Measurements from ENCODE around the gene LMLN.

Gene LMLN

GRCh38 chr3:198088421-198088955, 128.5 kb downstream of the LMLN start:
- Histone ChIP-seq H3K4me2 (ENCODE audit: low read length) (no peak overlapping the region), H3K9me2 (replicated peaks; ENCODE audit: control insufficient read depth, low read length) (no peaks in the 10 kb centered on the region), H3K4me3 (ENCODE audit: low read length) (no peak overlapping the region), H3K27me3 (ENCODE audit: control insufficient read depth, low read length) (peaks cover 21% of the 10 kb centered on the region), H4K20me1 (ENCODE audit: control insufficient read depth, insufficient read depth, low read depth, low read length) (no peaks in the 10 kb centered on the region), H3K79me2 (ENCODE audit: control insufficient read depth, low read length) (no peaks in the 10 kb centered on the region), H3K4me1 (ENCODE audit: control insufficient read depth, low read length) (no peaks in the 10 kb centered on the region), H3K36me3 (ENCODE audit: control insufficient read depth, low read length) (no peaks in the 10 kb centered on the region), H3K9me3 (ENCODE audit: control insufficient read depth, insufficient read depth, low read length) (no peaks in the 10 kb centered on the region), H3F3A (ENCODE audit: control insufficient read depth, insufficient read depth) (0 out of 2 replicates have a peak, but pooled peaks cover 2% of the 10 kb centered on the region), H3K27ac (ENCODE audit: low read depth, low read length) (no peak overlapping the region)
- no peak for TF ChIP-seq EZH2phosphoT487 (IDR thresholded peaks at IDR 0.05; ENCODE audit: borderline replicate concordance, low read length)
- no peak for TF ChIP-seq CTCF (IDR thresholded peaks at IDR 0.05; ENCODE audit: low read depth, low read length, poor library complexity, severe bottlenecking)

- no peaks in the 10 kb centered on the region for H3K9me2 ChIP-seq (replicated peaks; ENCODE audit: control insufficient read depth, low read length)
- no peak for TF ChIP-seq EZH2phosphoT487 (IDR thresholded peaks at IDR 0.05; ENCODE audit: borderline replicate concordance, low read length)
- H3K9me3 ChIP-seq (ENCODE audit: control insufficient read depth, insufficient read depth, low read length), result peaks cover 3% of the 10 kb centered on the region; the same call in 1 of the 2 replicates
- peaks cover 13% of the 10 kb centered on the region for H3K27me3 ChIP-seq (ENCODE audit: control insufficient read depth, low read length)
- H3K4me3 ChIP-seq (ENCODE audit: low read length), result no peak overlapping the region
- H3K79me2 ChIP-seq (ENCODE audit: control insufficient read depth, low read length), result no peaks in the 10 kb centered on the region
- no peak overlapping the region for H3K4me2 ChIP-seq (ENCODE audit: low read length)
- H3K4me1 ChIP-seq (ENCODE audit: control insufficient read depth, low read length), result no peaks in the 10 kb centered on the region
- no peak overlapping the region for H3K27ac ChIP-seq (ENCODE audit: low read depth, low read length)
- H4K20me1 ChIP-seq (ENCODE audit: control insufficient read depth, insufficient read depth, low read depth, low read length), result no peaks in the 10 kb centered on the region
- H3K36me3 ChIP-seq (ENCODE audit: control insufficient read depth, low read length), result no peaks in the 10 kb centered on the region
- no peaks in the 10 kb centered on the region for H3F3A ChIP-seq (ENCODE audit: control insufficient read depth, insufficient read depth)
These were observed 130.8 kb downstream of the LMLN start for GRCh38 chr3:198090795-198091332.

GRCh38 chr3:198092276-198092675, 132.3 kb downstream of the LMLN start:
- Histone ChIP-seq H4K20me1 (ENCODE audit: control insufficient read depth, insufficient read depth, low read depth, low read length) (no peaks in the 10 kb centered on the region), H3K4me2 (ENCODE audit: low read length) (no peak overlapping the region), H3K27ac (ENCODE audit: low read depth, low read length) (no peak overlapping the region), H3K9me2 (replicated peaks; ENCODE audit: control insufficient read depth, low read length) (no peaks in the 10 kb centered on the region), H3K4me3 (ENCODE audit: low read length) (no peak overlapping the region), H3K79me2 (ENCODE audit: control insufficient read depth, low read length) (no peaks in the 10 kb centered on the region), H3K4me1 (ENCODE audit: control insufficient read depth, low read length) (no peaks in the 10 kb centered on the region), H3K9me3 (ENCODE audit: control insufficient read depth, insufficient read depth, low read length) (peaks cover 6% of the 10 kb centered on the region), H3F3A (ENCODE audit: control insufficient read depth, insufficient read depth) (no peaks in the 10 kb centered on the region), H3K27me3 (ENCODE audit: control insufficient read depth, low read length) (peaks cover 9% of the 10 kb centered on the region), H3K36me3 (ENCODE audit: control insufficient read depth, low read length) (no peaks in the 10 kb centered on the region)
- no peak for TF ChIP-seq CTCF (IDR thresholded peaks at IDR 0.05; ENCODE audit: low read depth, low read length, poor library complexity, severe bottlenecking)

- H3K4me2 ChIP-seq (ENCODE audit: low read length), result no peak overlapping the region
- no peaks in the 10 kb centered on the region for H3K9me2 ChIP-seq (replicated peaks; ENCODE audit: control insufficient read depth, low read length)
- H3K4me1 ChIP-seq (ENCODE audit: control insufficient read depth, low read length), result peaks cover 2% of the 10 kb centered on the region
- TF ChIP-seq CTCF (IDR thresholded peaks at IDR 0.05; ENCODE audit: low read depth, low read length, poor library complexity, severe bottlenecking) (no peak), EZH2phosphoT487 (IDR thresholded peaks at IDR 0.05; ENCODE audit: borderline replicate concordance, low read length) (no peak)
- H3K36me3 ChIP-seq (ENCODE audit: control insufficient read depth, low read length), result no peaks in the 10 kb centered on the region
- peaks cover 8% of the 10 kb centered on the region for H3K9me3 ChIP-seq (ENCODE audit: control insufficient read depth, insufficient read depth, low read length)
- peaks cover 2% of the 10 kb centered on the region for H3F3A ChIP-seq (ENCODE audit: control insufficient read depth, insufficient read depth)
- H3K27ac ChIP-seq (ENCODE audit: low read depth, low read length), result no peak overlapping the region
- no peaks in the 10 kb centered on the region for H4K20me1 ChIP-seq (ENCODE audit: control insufficient read depth, insufficient read depth, low read depth, low read length)
- H3K79me2 ChIP-seq (ENCODE audit: control insufficient read depth, low read length), result no peaks in the 10 kb centered on the region
- no peak overlapping the region for H3K4me3 ChIP-seq (ENCODE audit: low read length)
- peaks cover 8% of the 10 kb centered on the region for H3K27me3 ChIP-seq (ENCODE audit: control insufficient read depth, low read length)
These were observed 133.2 kb downstream of the LMLN start for GRCh38 chr3:198093112-198093679.

Measured in DOHH2 (cell line).